CD4-positive, alpha-beta memory T cell (primary cell): ENCODE data around the gene ANAPC15. TPM values are rescaled to one million over a fixed set of nuclear protein-coding genes. Genes with fewer than 3 reads are reported as not detected.

ENCODE experiments used
- CTCF ChIA-PET: fragments of 350-600 bp; sonication (Branson Sonifier 250); formaldehyde crosslinking; loops from one replicate; lab custom pipeline; 2021; ENCODE audit warnings: inconsistent platforms; ENCODE audit not compliant: partially characterized antibody; lab: Charles Lee
- POLR2A ChIA-PET: fragments of 350-600 bp; sonication (Branson Sonifier 250); formaldehyde crosslinking; loops from one replicate; lab custom pipeline; 2021; ENCODE audit not compliant: partially characterized antibody; lab: Charles Lee
- DNase-seq, 5 donors: peaks; one replicate each; pipeline versions ENCODE4 v3.0.0 to v3.0.0-alpha.2; 2020 to 2022; ENCODE audit warnings: mixed read lengths in 1 of 5
- H3K27ac ChIP-seq: one replicate; pipeline ENCODE4 v1.7.0; 2013; ENCODE audit warnings: low read depth, low read length
- H3K27me3 ChIP-seq: 2 replicates; pipeline ENCODE4 v1.7.0; 2013; ENCODE audit warnings: mild to moderate bottlenecking, low read length, moderate library complexity; ENCODE audit not compliant: insufficient read depth
- H3K36me3 ChIP-seq: 2 replicates; pipeline ENCODE4 v1.7.0; 2013; ENCODE audit warnings: mild to moderate bottlenecking, low read length, moderate library complexity; ENCODE audit not compliant: insufficient read depth
- H3K4me1 ChIP-seq: 2 replicates; pipeline ENCODE4 v1.7.0; 2013; ENCODE audit warnings: mild to moderate bottlenecking, low read length, moderate library complexity; ENCODE audit not compliant: insufficient read depth
- H3K4me3 ChIP-seq, 2 donors: one replicate each; pipeline ENCODE4 v1.7.0; 2013; ENCODE audit warnings: low read length in 2 of 2, mild to moderate bottlenecking in 1 of 2
- H3K9me3 ChIP-seq, 2 donors: one replicate each; pipeline ENCODE4 v1.7.0; 2013; ENCODE audit warnings: low read length in 2 of 2, control low read depth in 1 of 2; ENCODE audit not compliant: control insufficient read depth in 1 of 2
- H3K27ac Mint-ChIP-seq, 7 donors: one replicate each; pipeline ENCODE4 v1.8.0; 2020 to 2021; ENCODE audit warnings: mixed read lengths in 7 of 7, mild to moderate bottlenecking in 6 of 7, inconsistent platforms in 3 of 7, moderate library complexity in 3 of 7
- H3K27me3 Mint-ChIP-seq, 2 donors: one replicate each; pipeline ENCODE4 v1.8.0; 2020 to 2021; ENCODE audit warnings: mixed read lengths in 2 of 2
- H3K36me3 Mint-ChIP-seq, 2 donors: one replicate each; pipeline ENCODE4 v1.8.0; 2020 to 2021; ENCODE audit warnings: mixed read lengths in 2 of 2, inconsistent platforms in 1 of 2, mild to moderate bottlenecking in 1 of 2
- H3K4me1 Mint-ChIP-seq, 4 donors: one replicate each; pipeline ENCODE4 v1.8.0; 2020 to 2021; ENCODE audit warnings: mixed read lengths in 4 of 4, mild to moderate bottlenecking in 1 of 4
- H3K4me3 Mint-ChIP-seq, 8 donors: one replicate each; pipeline ENCODE4 v1.8.0; 2020 to 2021; ENCODE audit warnings: mixed read lengths in 8 of 8, mild to moderate bottlenecking in 7 of 8, moderate library complexity in 6 of 8, inconsistent platforms in 3 of 8
- H3K9me3 Mint-ChIP-seq, 8 donors: one replicate each; pipeline ENCODE4 v1.8.0; 2020 to 2021; ENCODE audit warnings: mixed read lengths in 8 of 8, mild to moderate bottlenecking in 5 of 8, inconsistent platforms in 3 of 8, moderate library complexity in 1 of 8
- intact Hi-C: fragments of 100-400 bp; cut with micrococcal nuclease; formaldehyde crosslinking; loops from one replicate; pipeline ENCODE4 v1.15.1; 2023
- polyA plus RNA-seq, 2 donors: library from polyadenylated mRNA; unstranded; fragments of 300-500 nt; fragmentation: Illumina TruSeq; gene quantifications; one replicate each; pipeline ENCODE4 v1.2.3, GENCODE V29; 2021
- total RNA-seq, 2 experiments: library from RNA; stranded (reverse); gene quantifications; one replicate each; pipeline ENCODE4 v1.2.3, GENCODE V29; 2021

The ANAPC15 gene
- total and polyA plus RNA-seq, 4 experiments from 2014 or later, result 38.6 to 105 (median 62.3) TPM

DNA sequence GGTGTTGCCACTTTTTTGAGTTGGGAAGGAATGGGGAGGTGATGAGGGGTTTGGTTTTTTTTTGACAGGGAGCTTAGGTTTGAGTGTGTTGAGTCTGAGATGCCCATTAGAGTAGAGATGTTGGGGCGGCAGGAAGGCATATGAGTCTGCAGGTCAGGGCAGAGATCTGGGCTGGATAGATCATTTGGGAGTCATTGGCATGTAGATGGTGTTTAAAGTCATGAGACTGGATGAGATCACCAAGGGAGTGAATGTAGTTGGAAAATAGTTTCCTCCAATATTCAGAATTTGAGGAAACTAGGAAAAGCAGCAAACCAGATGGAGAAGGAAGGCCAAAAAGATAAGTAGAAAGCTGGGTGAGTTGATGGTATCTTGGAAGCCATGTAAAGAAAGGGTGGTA, 2.1 kb upstream of the ANAPC15 start:
- no peak for DNase-seq
- Histone ChIP-seq H3K27ac (no peak overlapping the region), H3K9me3 (no peaks in the 10 kb centered on the region), H3K4me1 (peaks cover 18% of the 10 kb centered on the region), H3K27me3 (no peaks in the 10 kb centered on the region), H3K4me3 (no peak overlapping the region), H3K36me3 (no peaks in the 10 kb centered on the region)
- Mint-ChIP-seq H3K27me3 (peaks cover 3 to 4% of the 10 kb centered on the region in 2 donors), H3K36me3 (peaks cover 9 to 14% of the 10 kb centered on the region in 2 donors), H3K4me1 (peaks cover 15 to 34% (median 23%) of the 10 kb centered on the region in 4 donors), H3K27ac (peak overlapping the region in 5 of 7 donors; percentile 5 to 99 (median 71)), H3K9me3 (no peaks in the 10 kb centered on the region), H3K4me3 (no peak overlapping the region)
- ChIA-PET CTCF (interaction anchor here (1.3 to 3.5 kb wide), 2 partner anchors 29 to 89 kb away, joined by 3 to 11 read pairs; no protein-coding TSS in a partner anchor), POLR2A (no interaction called here)
- intact Hi-C loops, result no loop called here

DNA sequence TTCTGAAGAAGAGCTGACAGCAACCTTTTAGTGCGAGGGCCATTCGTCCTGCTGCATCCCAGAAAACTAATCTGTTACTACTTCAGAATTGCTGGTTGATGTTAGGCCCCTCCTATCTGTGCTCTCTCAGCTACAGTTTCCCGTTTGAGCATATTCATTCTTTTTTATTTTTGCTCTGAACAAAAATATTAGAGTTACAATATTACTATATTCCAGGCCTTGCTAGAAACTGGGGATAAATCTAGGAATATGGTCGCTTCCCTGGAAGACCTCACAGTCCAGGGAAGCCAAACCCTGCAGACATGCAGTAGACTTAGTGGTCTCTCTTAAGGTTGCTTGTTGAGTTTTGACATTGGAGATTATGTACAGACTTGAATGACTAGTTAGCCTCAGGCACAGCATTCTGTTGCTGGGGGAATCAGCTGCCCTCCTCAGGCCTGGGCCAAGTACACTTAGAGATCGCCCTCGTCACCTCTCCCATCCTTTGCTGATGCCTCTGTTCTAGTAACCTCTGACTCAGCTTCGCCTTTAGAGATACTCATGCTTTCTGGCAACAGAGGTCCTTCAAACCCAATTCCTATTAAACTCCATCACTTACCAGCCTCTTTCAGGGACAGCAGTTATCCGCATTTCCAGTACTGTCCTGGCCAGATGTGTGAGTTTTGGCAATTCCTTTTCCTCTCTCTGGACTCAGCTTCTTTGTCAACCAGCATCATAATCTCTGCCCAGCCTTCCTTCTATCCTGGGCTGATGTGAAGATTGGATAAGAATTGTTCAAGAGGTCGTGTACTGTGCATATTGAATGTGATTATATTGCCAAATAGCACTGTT, 698 bp upstream of the ANAPC15 start:
- intact Hi-C loops, result loop anchor here (1.0 to 2.0 kb wide), 6 partner anchors 10 to 185 kb away; partner anchors contain the start of genes LAMTOR1, LRRC51, NUMA1 and XNDC1N

DNA sequence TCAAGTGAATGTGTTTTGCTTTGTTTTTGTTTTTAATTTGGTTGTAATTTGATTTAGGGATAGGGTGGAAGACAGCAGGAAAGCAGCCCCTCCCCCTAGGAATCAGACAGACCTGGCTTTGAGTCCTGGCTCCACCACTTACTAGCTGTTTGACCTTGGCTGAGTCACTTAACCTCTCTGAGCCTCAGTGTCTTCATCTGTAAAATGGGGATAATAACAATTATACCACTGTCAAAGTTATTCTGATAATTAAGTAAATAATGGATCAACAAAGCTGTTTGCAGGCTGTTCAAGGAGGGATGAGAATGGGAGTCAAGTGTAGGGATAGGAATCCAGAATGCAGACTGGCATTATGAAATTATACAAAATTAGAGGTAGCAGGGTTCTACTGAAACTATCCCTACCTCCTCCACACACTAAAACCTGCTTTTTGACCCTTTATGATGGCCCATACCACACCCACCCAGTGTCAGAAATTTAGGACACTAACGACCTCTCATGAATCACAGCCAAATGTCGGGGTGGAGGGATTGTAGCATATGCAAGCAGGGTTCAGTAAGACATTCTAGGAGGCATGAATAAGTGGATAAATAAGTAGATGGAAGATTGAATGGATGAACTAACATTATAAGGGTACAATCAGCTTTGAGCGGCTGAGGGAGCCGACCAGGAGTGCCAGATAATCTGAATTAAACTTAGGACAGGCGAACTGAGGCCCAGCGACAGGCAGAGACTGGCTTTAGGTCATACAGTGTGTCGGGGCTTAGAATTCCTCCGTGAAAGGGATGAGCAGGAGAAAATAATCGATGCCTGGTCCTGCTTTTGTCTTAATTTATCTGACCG, 974 bp downstream of the ANAPC15 start:
- peak overlapping the region; percentile 97 for H3K27ac ChIP-seq
- peaks cover 16 to 21% of the 10 kb centered on the region in 2 donors for H3K36me3 Mint-ChIP-seq
- CTCF ChIA-PET, result interaction anchor here (0.8 to 3.5 kb wide), 6 partner anchors 20 to 112 kb away, joined by 3 to 11 read pairs (median 6); no protein-coding TSS in a partner anchor

More for the DNA sequence above, 698 bp upstream of the ANAPC15 start:
- Histone ChIP-seq H3K4me3 (peak overlapping the region; percentile 79 to 97), H3K9me3 (no peaks in the 10 kb centered on the region), H3K36me3 (no peaks in the 10 kb centered on the region), H3K27ac (peak overlapping the region; percentile 97), H3K4me1 (peaks cover 18% of the 10 kb centered on the region), H3K27me3 (no peaks in the 10 kb centered on the region)
- no peak for DNase-seq
- Mint-ChIP-seq H3K27ac (peak overlapping the region; percentile 98 to 100 (median 99)), H3K27me3 (peaks cover 2 to 3% of the 10 kb centered on the region in 2 donors), H3K36me3 (peaks cover 9 to 16% of the 10 kb centered on the region in 2 donors), H3K9me3 (no peaks in the 10 kb centered on the region), H3K4me1 (peaks cover 15 to 34% (median 23%) of the 10 kb centered on the region in 4 donors), H3K4me3 (peak overlapping the region; percentile 96 to 99 (median 97))
- ChIA-PET CTCF (interaction anchor here (0.8 to 3.5 kb wide), 7 partner anchors 9 to 110 kb away, joined by 3 to 11 read pairs (median 5); no protein-coding TSS in a partner anchor), POLR2A (interaction anchor here (0.7 to 3.9 kb wide), 23 partner anchors 10 to 681 kb away, joined by 3 to 64 read pairs (median 5); partner anchors contain the start of genes IL18BP, INPPL1, LAMTOR1 and RNF121)

DNA sequence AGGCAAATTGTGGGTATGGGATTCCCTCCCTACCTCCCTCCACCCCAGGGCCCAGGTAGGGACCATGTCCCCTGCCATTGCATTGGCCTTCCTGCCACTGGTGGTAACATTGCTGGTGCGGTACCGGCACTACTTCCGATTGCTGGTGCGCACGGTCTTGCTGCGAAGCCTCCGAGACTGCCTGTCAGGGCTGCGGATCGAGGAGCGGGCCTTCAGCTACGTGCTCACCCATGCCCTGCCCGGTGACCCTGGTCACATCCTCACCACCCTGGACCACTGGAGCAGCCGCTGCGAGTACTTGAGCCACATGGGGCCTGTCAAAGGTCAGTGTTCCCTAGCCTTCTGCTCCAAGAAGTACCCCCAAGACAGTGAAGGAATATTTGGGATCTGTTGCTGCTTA, 6.6 kb downstream of the ANAPC15 start, which contains the start of gene TOMT:
TOMT (plus strand) TSS at position 37 of the 400 bp plus-strand sequence; CDS start at position 65, 28 bp downstream.
- Mint-ChIP-seq H3K4me3 (peak within 1 kb of the TSS in 1 of 8 donors; percentile 13), H3K27me3 (no peaks in the 10 kb centered on the region), H3K9me3 (no peaks in the 10 kb centered on the region), H3K4me1 (peaks cover 25 to 45% (median 31%) of the 10 kb centered on the region in 4 donors), H3K36me3 (peaks cover 16 to 24% of the 10 kb centered on the region in 2 donors), H3K27ac (peak within 1 kb of the TSS; percentile 29 to 95 (median 72))
- Histone ChIP-seq H3K4me3 (no peak within 1 kb of the TSS), H3K4me1 (peaks cover 28% of the 10 kb centered on the region), H3K36me3 (no peaks in the 10 kb centered on the region), H3K9me3 (no peaks in the 10 kb centered on the region), H3K27ac (no peak within 1 kb of the TSS), H3K27me3 (no peaks in the 10 kb centered on the region)
- intact Hi-C loops, result loop anchor here (10.0 kb wide), 1 partner anchor 321 kb away; no protein-coding TSS in a partner anchor
- DNase-seq, result no peak
- ChIA-PET POLR2A (interaction anchor here (1.1 kb wide), 1 partner anchor 65 kb away, joined by 3 read pairs; no protein-coding TSS in a partner anchor), CTCF (interaction anchor here (0.8 to 2.0 kb wide), 4 partner anchors 15 to 80 kb away, joined by 3 to 5 read pairs (median 4); no protein-coding TSS in a partner anchor)

More for the DNA sequence above, 974 bp downstream of the ANAPC15 start:
- Mint-ChIP-seq H3K27me3 (peaks cover 0 to 2% of the 10 kb centered on the region in 2 donors), H3K4me3 (peak overlapping the region; percentile 96 to 99 (median 97)), H3K27ac (peak overlapping the region; percentile 98 to 100 (median 99)), H3K4me1 (peaks cover 15 to 34% (median 23%) of the 10 kb centered on the region in 4 donors), H3K9me3 (no peaks in the 10 kb centered on the region)
- Histone ChIP-seq H3K36me3 (no peaks in the 10 kb centered on the region), H3K27me3 (no peaks in the 10 kb centered on the region), H3K4me3 (peak overlapping the region; percentile 79 to 97), H3K9me3 (no peaks in the 10 kb centered on the region), H3K4me1 (peaks cover 18% of the 10 kb centered on the region)
- DNase-seq, result no peak
- intact Hi-C loops, result loop anchor here (1.0 to 2.0 kb wide), 6 partner anchors 8 to 183 kb away; partner anchors contain the start of genes LAMTOR1, LRRC51, NUMA1 and XNDC1N
- POLR2A ChIA-PET, result interaction anchor here (0.7 to 3.9 kb wide), 14 partner anchors 11 to 183 kb away, joined by 3 to 64 read pairs (median 7); partner anchors contain the start of genes INPPL1, LAMTOR1, RNF121 and XNDC1N

DNA sequence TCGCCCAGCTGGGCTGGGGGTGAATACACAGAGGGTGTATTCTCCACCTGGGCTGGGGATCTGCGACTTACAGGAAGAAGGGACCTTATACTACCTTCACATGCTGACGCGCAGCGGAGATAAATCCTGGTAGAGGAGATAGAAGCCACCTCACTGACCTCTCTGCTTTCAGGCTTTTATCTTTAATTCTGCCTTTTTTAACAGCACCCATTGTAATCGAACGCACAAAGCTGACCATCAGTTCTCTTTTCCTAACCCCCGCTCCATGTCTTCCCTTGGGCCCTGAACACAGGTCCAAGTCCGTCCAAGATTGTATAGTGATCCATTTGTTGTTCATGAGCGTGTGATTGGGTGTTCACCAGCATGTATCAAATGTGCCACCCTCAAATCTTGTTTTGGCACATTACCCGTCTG, 8.7 kb downstream of the ANAPC15 start:
- peaks cover 2% of the 10 kb centered on the region for H3K36me3 ChIP-seq
- intact Hi-C loops, result loop anchor here (1.0 to 10.0 kb wide), 5 partner anchors 9 to 319 kb away; partner anchors contain the start of genes ANAPC15, LRRC51, NUMA1 and XNDC1N

More for the DNA sequence above, 8.7 kb downstream of the ANAPC15 start:
- peak overlapping the region; percentile 50 to 58 for H3K4me3 ChIP-seq
- DNase-seq, result no peak
- Mint-ChIP-seq H3K36me3 (peaks cover 11 to 32% of the 10 kb centered on the region in 2 donors), H3K4me3 (peak overlapping the region; percentile 80 to 95 (median 86)), H3K27ac (peak overlapping the region; percentile 89 to 95 (median 95)), H3K27me3 (no peaks in the 10 kb centered on the region), H3K9me3 (no peaks in the 10 kb centered on the region), H3K4me1 (peaks cover 28 to 47% (median 38%) of the 10 kb centered on the region in 4 donors)
- H3K4me1 ChIP-seq, result peaks cover 32% of the 10 kb centered on the region
- ChIA-PET CTCF (interaction anchor here (0.8 to 3.1 kb wide), 3 partner anchors 9 to 41 kb away, joined by 3 to 12 read pairs (median 3); partner anchors contain the start of gene ANAPC15), POLR2A (interaction anchor here (1.0 to 7.8 kb wide), 4 partner anchors 8 to 63 kb away, joined by 3 to 64 read pairs (median 30); partner anchors contain the start of gene ANAPC15)
- peak overlapping the region; percentile 57 for H3K27ac ChIP-seq
- H3K27me3 ChIP-seq, result no peaks in the 10 kb centered on the region
- no peaks in the 10 kb centered on the region for H3K9me3 ChIP-seq
